Type B pancreatic cell (in vitro differentiated cells): ENCODE data around the gene WNT9A. TPM values are rescaled to one million over a fixed set of nuclear protein-coding genes. Genes with fewer than 3 reads are reported as not detected.
A peak's percentile ranks its signal among the peaks of the same experiment; 100 is the strongest.

Experiments
- DNase-seq: peaks from one replicate; pipeline ENCODE4 v3.0.0; 2021; ENCODE audit warnings: mixed read lengths; ENCODE audit not compliant: unreplicated experiment; ENCODE audit errors: extremely low spot score
- H3K27ac Mint-ChIP-seq: 2 replicates; pipeline ENCODE4 v1.8.0; 2021; ENCODE audit warnings: mild to moderate bottlenecking, mixed read lengths
- H3K27me3 Mint-ChIP-seq: 2 replicates; pipeline ENCODE4 v1.8.0; 2021; ENCODE audit warnings: mixed read lengths
- H3K36me3 Mint-ChIP-seq: 2 replicates; pipeline ENCODE4 v1.8.0; 2021; ENCODE audit warnings: mixed read lengths
- H3K4me1 Mint-ChIP-seq: one replicate; pipeline ENCODE4 v1.8.0; 2021; ENCODE audit warnings: mixed read lengths; ENCODE audit not compliant: unreplicated experiment
- H3K4me3 Mint-ChIP-seq: 2 replicates; pipeline ENCODE4 v1.8.0; 2021; ENCODE audit warnings: mild to moderate bottlenecking, mixed read lengths
- H3K9me3 Mint-ChIP-seq: 2 replicates; pipeline ENCODE4 v1.8.0; 2021; ENCODE audit warnings: mixed read lengths
- CTCF ChIP-seq: fragments of 200-600 bp; sonication (generic); conservative IDR thresholded peaks from 2 replicates; pipeline ENCODE4 v1.5.0; 2021; ENCODE audit warnings: antibody characterized with exemption, mild to moderate bottlenecking
- total RNA-seq: library from RNA; stranded (reverse); gene quantifications from 2 replicates; pipeline ENCODE4 v1.2.1, GENCODE V29; 2021; ENCODE audit warnings: low replicate concordance

WNT9A gene
- total RNA-seq, 1 donor from 2014 or later = 4.3 TPM

GRCh38 chr1:227899141-227899819 lies 48.5 kb downstream of the WNT9A start:
- DNase-seq = peak; percentile 52
- Mint-ChIP-seq H3K36me3 (no peaks in the 10 kb centered on the region), H3K27ac (peak overlapping the region; percentile 6), H3K4me1 (peaks cover 8% of the 10 kb centered on the region), H3K4me3 (no peak overlapping the region), H3K27me3 (no peaks in the 10 kb centered on the region), H3K9me3 (no peaks in the 10 kb centered on the region)
- TF ChIP-seq CTCF = no peak

GRCh38 chr1:227898502-227899140 lies 49.1 kb downstream of the WNT9A start:
- TF ChIP-seq CTCF = no peak
- H3K4me3 Mint-ChIP-seq = no peak overlapping the region
- H3K9me3 Mint-ChIP-seq = no peaks in the 10 kb centered on the region
- peaks cover 12% of the 10 kb centered on the region for H3K4me1 Mint-ChIP-seq
- H3K36me3 Mint-ChIP-seq = no peaks in the 10 kb centered on the region
- H3K27me3 Mint-ChIP-seq = no peaks in the 10 kb centered on the region
- peak; percentile 47 for DNase-seq
- H3K27ac Mint-ChIP-seq = no peak overlapping the region

- Mint-ChIP-seq H3K36me3 (no peaks in the 10 kb centered on the region), H3K4me3 (no peak overlapping the region), H3K27ac (no peak overlapping the region), H3K9me3 (no peaks in the 10 kb centered on the region), H3K27me3 (no peaks in the 10 kb centered on the region), H3K4me1 (peaks cover 12% of the 10 kb centered on the region)
- peak; percentile 59 for DNase-seq
- TF ChIP-seq CTCF = no peak
Measured at GRCh38 chr1:227897704-227898438, 49.9 kb downstream of the WNT9A start.

DNA sequence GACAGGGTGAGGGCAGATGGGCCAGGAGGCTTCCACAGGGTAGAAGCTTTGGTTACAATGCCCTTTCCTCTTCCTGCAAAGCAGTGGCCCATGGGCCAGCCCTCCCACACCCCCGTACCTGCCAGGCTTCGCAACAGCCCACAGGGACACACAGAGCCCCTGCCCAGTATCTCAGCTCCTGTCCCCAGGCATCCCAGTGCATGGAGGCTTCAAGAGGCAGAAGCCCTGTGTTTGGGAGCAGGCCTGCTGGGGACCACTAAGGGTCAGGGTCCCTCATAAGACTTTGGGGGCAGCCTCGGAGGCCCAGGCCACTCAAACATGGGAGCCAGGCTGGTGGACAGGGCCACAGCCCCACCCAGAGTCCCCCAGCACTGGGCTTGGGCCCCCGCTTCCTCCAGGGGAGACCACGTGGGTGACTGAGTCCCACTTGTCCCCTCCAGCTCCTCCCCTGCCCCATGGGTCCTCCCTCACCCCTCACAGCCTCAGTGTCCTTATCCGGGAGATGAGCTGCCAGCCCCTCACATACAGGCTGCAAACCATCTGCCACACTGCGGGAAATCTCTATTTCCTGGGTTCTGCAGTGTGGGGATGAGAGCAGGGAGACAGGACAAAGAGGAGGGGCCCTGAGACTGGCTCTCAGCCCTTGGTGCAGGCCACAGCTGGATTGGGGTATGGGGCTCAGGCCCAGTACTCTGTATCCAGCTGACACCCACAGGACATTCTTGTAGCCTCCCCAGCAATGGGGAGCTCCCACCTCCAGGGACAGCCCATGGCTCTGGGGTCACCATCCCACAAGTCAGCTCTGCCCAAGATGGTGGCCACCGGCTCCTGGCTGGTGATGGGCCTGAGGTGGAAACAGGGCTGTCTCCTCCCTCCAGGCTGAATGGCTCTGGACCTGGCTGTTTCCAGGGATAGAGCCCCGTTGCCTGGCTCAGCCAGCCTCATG lies 50.7 kb downstream of the WNT9A start:
- peak; percentile 58 for DNase-seq
- H3K4me3 Mint-ChIP-seq = no peak overlapping the region
- no peaks in the 10 kb centered on the region for H3K36me3 Mint-ChIP-seq
- H3K27me3 Mint-ChIP-seq = no peaks in the 10 kb centered on the region
- H3K9me3 Mint-ChIP-seq = no peaks in the 10 kb centered on the region
- TF ChIP-seq CTCF = no peak
- H3K4me1 Mint-ChIP-seq = peaks cover 9% of the 10 kb centered on the region
- no peak overlapping the region for H3K27ac Mint-ChIP-seq
